Measurements from ENCODE around the gene COMMD7.

DNA sequence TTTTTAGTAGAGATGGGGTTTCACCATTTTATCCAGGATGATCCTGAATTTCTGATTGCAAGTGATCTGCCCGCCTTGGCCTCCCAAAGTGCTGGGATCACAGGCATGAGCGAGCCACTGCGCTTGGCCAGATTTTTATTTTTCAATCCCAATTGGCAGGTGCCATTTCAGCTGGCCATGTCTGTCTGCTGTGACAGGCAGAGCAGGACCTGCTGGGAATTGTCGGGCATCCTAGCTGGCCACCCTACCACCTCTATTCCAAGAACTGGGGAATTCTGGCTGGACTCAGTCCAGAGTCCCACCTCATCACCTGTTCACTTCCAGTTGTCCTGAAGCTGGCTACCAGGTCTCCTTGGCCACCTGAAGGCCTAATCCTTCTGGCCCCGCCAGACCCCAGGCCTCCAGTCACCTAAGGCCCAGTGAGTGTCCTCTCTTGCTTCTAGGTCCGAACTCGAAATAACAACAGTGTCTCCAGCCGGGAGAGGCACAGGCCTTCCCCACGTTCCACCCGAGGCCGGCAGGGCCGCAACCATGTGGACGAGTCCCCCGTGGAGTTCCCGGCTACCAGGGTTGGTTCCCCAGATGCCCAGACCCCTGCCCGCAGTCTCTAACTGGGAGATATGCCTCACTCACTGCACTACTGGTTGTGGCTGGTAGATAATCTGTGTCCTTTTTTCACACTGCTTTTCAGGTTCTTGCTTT, 42.9 kb upstream of the COMMD7 start:
- TF ChIP-seq, protein P1, sequence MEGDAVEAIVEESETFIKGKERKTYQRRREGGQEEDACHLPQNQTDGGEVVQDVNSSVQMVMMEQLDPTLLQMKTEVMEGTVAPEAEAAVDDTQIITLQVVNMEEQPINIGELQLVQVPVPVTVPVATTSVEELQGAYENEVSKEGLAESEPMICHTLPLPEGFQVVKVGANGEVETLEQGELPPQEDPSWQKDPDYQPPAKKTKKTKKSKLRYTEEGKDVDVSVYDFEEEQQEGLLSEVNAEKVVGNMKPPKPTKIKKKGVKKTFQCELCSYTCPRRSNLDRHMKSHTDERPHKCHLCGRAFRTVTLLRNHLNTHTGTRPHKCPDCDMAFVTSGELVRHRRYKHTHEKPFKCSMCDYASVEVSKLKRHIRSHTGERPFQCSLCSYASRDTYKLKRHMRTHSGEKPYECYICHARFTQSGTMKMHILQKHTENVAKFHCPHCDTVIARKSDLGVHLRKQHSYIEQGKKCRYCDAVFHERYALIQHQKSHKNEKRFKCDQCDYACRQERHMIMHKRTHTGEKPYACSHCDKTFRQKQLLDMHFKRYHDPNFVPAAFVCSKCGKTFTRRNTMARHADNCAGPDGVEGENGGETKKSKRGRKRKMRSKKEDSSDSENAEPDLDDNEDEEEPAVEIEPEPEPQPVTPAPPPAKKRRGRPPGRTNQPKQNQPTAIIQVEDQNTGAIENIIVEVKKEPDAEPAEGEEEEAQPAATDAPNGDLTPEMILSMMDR (IDR thresholded peaks at IDR 0.05; ENCODE audit: low read length) = no peak
- TF ChIP-seq EZH2 (optimal IDR thresholded peaks at IDR 0.05; ENCODE audit: low read depth, low read length) = no peak

All from MM.1S (cell line).